Effector memory CD8-positive, alpha-beta T cell (primary cell): ENCODE data around the gene MMP24OS.

ENCODE experiments used
- ATAC-seq: fragments of 150-1000 bp; cut with Tn5 transposase; replicated peaks from 2 replicates; pipeline ENCODE4 v1.10.0; 2021; ENCODE audit warnings: mild to moderate bottlenecking, moderate library complexity
- DNase-seq, 3 experiments: peaks; one replicate each; pipeline ENCODE4 v3.0.0; 2021
- H3K27ac Mint-ChIP-seq, 2 donors: one replicate each; pipeline ENCODE4 v1.8.0; 2022; ENCODE audit warnings: mild to moderate bottlenecking in 2 of 2, mixed read lengths in 2 of 2, moderate library complexity in 2 of 2
- H3K27me3 Mint-ChIP-seq, 2 donors: one replicate each; pipeline ENCODE4 v1.8.0; 2022; ENCODE audit warnings: mixed read lengths in 2 of 2
- H3K36me3 Mint-ChIP-seq: one replicate; pipeline ENCODE4 v1.8.0; 2022; ENCODE audit warnings: mild to moderate bottlenecking, moderate library complexity, mixed read lengths; ENCODE audit not compliant: insufficient read depth
- H3K4me1 Mint-ChIP-seq, 2 donors: one replicate each; pipeline ENCODE4 v1.8.0; 2022; ENCODE audit warnings: low read depth in 2 of 2, mixed read lengths in 2 of 2
- H3K4me3 Mint-ChIP-seq, 2 donors: one replicate each; pipeline ENCODE4 v1.8.0; 2022; ENCODE audit warnings: mild to moderate bottlenecking in 2 of 2, mixed read lengths in 2 of 2, moderate library complexity in 2 of 2
- H3K9me3 Mint-ChIP-seq, 2 donors: one replicate each; pipeline ENCODE4 v1.8.0; 2022; ENCODE audit warnings: mixed read lengths in 2 of 2

Gene MMP24OS

DNA sequence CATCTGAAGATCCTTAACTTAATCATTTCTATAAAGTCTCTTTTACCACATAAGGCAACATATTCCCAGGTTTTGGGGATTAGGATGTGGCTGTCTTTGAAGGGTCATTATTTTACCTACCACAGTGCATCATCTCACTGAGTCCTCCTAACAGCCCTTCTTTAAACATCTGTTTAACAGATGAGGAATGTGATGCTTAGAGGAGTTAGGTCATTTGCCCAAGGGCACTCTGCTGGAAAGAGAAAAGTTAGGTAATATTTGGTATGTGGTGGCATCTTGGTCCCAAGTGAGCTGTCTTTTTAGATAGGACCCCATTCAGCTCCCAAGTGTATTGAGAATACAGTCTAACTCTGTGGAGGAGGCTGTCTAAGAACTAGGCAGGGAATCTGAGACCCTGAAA, 40.4 kb downstream of the MMP24OS start:
- no peak for ATAC-seq
- no peak overlapping the region for H3K27ac Mint-ChIP-seq
- H3K27me3 Mint-ChIP-seq: no peaks in the 10 kb centered on the region
- H3K9me3 Mint-ChIP-seq: no peaks in the 10 kb centered on the region
- peaks cover 10% of the 10 kb centered on the region for H3K36me3 Mint-ChIP-seq
- DNase-seq: no peak
- H3K4me3 Mint-ChIP-seq: no peak overlapping the region
- peaks cover 4 to 7% of the 10 kb centered on the region in 2 donors for H3K4me1 Mint-ChIP-seq

DNA sequence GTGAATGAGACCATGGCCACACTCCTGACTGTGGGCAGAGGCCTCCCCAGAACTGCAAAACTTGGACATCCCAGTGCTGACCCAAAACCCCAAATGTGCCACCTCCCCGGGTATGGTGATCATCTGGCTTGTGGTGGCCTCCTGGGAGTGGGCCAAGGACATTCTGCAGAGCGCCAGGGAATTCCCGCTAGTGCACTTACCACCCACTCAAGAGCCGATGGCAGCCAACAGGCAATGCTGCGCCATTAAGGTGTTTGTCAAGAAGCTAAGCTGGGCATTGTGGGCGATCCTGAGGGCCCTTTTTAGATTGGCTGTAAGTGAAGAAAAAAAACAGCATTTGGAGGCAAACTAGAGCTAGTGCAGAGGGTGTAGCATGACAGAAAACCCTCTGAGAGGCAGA, 42.0 kb downstream of the MMP24OS start:
- H3K4me3 Mint-ChIP-seq: no peak overlapping the region
- ATAC-seq (no peak), DNase-seq (no peak)
- H3K27me3 Mint-ChIP-seq: no peaks in the 10 kb centered on the region
- H3K4me1 Mint-ChIP-seq: peaks cover 7 to 9% of the 10 kb centered on the region in 2 donors
- no peaks in the 10 kb centered on the region for H3K9me3 Mint-ChIP-seq
- peaks cover 10% of the 10 kb centered on the region for H3K36me3 Mint-ChIP-seq
- peak overlapping the region in 1 of 2 donors; percentile 11 for H3K27ac Mint-ChIP-seq

DNA sequence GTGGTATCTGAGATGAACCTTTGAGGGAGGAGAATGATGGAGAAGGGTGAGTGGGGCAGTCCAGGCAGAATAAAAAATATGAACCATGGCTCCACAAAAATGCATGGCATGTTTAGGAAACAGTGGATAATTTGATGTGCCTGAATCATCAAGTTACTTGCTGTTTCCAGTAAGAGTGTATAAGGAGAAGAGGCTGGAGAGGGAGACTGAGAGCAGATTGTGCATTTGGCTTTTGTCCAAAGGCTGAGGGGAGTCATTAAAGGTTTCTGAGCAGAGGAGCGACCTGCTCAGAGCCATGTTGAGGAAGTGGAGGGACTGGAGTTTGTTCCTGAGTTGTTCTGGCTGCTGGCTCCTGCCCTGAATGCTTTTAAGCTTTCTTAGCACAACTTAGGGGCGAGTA, 45.3 kb downstream of the MMP24OS start:
- ATAC-seq: no peak
- Mint-ChIP-seq H3K36me3 (peaks cover 5% of the 10 kb centered on the region), H3K4me1 (peaks cover 4% of the 10 kb centered on the region in 2 donors), H3K27me3 (peaks cover 5 to 10% of the 10 kb centered on the region in 2 donors), H3K27ac (no peak overlapping the region), H3K4me3 (no peak overlapping the region), H3K9me3 (no peaks in the 10 kb centered on the region)
- DNase-seq: no peak

DNA sequence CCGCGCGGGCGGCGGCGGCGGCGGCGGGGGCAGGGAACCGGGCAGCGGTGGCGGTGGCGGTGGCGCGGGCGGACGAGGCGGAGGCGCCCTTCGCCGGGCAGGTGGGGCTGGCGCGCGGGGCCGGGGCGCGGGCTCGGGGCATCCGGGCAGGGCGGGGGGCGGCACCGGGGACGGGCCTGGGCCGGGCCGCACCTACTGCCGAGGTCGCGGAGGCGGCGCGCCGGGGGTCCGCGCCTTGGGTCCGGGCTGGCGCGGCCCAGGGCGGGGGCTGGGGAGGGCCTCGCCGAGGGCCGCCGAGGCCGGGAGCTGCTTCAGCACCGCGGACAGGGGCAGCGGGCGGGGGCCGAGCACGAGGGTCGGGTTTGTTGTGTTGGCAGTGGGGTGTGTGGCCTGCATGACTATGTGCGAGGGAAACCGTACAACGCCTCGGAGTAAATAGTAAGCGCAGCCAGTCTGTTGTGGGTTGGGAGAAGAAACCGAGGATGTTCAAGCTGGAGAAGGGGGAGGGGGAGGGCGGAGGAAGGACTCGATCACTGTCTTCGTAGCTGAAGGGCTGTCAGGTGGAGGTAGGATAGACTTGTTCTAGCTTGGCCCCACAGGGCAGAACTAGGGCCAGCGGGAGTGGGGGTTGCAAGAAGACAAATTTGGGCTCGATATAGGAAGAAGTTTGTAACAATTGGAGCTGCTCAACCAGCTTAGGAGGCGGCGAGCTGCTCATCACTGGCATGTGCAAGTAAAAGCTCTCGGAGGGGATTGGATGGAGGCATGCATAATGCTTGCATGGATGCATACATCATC, 50.8 kb downstream of the MMP24OS start:
- Mint-ChIP-seq H3K27ac (peak overlapping the region; percentile 36 to 44), H3K4me1 (peaks cover 6 to 16% of the 10 kb centered on the region in 2 donors), H3K4me3 (peak overlapping the region; percentile 63 to 75), H3K36me3 (peaks cover 4% of the 10 kb centered on the region), H3K27me3 (peaks cover 28 to 30% of the 10 kb centered on the region in 2 donors), H3K9me3 (no peaks in the 10 kb centered on the region)
- peak; percentile 44 to 47 (median 47) for DNase-seq
- ATAC-seq: peak; percentile 89
